HG03103 (cell line): ENCODE data around the gene NPLOC4.
"Not testable (repeated sequence)": the region's sequence is repeated elsewhere in the genome, so short reads cannot be mapped to it uniquely, and the experiment has no call there.

Source experiments
- ATAC-seq: cut with Tn5 transposase; IDR thresholded peaks from one replicate; pipeline ENCODE4 v1.9.1; 2021; ENCODE audit warnings: low read depth; ENCODE audit not compliant: unreplicated experiment

The NPLOC4 gene

DNA sequence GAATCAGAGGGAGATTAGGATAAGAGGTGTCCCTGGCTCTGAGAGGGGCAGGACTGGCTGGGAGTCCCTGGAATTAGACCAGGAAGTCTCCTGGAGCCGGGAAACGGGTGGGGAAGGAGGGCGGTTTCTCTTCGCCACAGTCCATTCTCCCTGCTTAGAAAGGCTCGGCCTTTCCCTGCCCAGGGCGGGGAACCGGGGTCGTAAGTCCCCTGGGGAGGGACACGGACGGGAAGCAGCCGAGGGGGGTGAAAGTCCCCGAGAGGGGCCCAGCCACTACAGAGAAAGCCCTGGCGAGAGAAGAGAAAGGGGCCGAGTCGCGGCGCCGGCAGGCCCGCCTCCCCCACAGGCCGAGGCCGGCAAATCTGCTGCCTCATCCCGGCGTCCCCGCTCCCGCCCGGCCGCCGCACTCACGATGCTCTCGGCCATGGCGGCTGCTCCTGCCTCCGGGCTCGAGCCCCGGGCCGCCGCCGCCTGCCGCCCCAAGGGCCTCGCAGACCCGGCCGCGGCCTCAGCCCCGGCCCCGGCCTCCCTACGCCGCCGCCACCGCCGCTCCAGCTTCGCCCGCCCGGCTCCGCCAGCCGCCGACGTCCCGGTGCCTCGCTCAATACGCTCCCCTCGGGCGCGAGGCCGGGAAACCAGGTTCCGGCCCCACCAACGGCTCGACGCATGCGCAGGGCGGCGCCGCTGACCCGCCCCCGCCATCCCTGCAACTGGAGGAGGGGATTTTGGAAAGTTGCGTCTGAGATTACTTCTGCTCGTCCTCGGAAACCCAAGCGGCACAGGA is at the start of gene NPLOC4, which contains the start of gene TSPAN10:
TSS of gene NPLOC4 (minus strand) at position 608 of the 784 bp plus-strand sequence. CDS start at position 426, 182 bp downstream.
TSS of gene TSPAN10 (plus strand) at position 692 of the 784 bp plus-strand sequence. CDS start 5,217 bp downstream, outside the sequence.
- peak; percentile 88 for ATAC-seq

DNA sequence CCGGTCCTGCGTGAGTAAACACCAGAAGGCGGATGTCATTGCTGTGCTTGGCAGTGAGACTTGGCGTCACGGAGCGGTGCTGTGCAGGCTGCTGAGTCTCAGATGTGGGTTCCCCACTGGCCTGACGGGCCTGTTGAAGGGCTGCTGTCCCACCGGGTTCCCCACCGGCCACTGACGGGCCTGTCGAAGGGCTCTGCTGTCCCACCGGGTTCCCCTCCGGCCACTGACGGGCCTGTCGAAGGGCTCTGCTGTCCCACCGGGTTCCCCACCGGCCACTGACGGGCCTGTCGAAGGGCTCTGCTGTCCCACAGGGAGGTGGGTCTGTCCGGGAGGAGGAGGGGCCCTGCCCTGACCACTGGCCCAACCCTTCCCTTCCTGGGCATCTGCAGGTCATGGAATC is 49.7 kb upstream of the NPLOC4 start:
- ATAC-seq: no peak

DNA sequence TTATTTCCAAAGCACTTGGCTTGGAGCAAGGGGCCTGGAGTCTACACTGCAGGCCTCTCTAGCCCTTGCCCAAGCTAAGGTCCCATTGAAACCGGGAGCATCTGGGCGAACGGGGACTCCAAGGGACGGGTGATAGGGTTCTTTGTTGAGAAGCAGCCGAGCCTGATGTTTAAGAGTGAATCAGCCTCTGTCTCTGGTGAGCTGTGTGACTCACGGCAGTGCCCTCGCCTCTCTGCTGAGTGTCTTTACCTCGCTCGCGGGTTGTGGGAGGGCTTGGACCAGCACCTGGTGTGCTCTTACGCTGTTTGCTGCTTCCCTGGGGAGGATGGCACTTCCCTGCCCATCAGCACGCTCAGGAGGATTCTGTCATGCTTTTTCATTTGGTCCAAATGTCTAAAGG is 48.2 kb upstream of the NPLOC4 start:
- no peak for ATAC-seq

- no peak for ATAC-seq
Observed at GRCh38 chr17:81684442-81684911, 47.6 kb upstream of the NPLOC4 start.

DNA sequence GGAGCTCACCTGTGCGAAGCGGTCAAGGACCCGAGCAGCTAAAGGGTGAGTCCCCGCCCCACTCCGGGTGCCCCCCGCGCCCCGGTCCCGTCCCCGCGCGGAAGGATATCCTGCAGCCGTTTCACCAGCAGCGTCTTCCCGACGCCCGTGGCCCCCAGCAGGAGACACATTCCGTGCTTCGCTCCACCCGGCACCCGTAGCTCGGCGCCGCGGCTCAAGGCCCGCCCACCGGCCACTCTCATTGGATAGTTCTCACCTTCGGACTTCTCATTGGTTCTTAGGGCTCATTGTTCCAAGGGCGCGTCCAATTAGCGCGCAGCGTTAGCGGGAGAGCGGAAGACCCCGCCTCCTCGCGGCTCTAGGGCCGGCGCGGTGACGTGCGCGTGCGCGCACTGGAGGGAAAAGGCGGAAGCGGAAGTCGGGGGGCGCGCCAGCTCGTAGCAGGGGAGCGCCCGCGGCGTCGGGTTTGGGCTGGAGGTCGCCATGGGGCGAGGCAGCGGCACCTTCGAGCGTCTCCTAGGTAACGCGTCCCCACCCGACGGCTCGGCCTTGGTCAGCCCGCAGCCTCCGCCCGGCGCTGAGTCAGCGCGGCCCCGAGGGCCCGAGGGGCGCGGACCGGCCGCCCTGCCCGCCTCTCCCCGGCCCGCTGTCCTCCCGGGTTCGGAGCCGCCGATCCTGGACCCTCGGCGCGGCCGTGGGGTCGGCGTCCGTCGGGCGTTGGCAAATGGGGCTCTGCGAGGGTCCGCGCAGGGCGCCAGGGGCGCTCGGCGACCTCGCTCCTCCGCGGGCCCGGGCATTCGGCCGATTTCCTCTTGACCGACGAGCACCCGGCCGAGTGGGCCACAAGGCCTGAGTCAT is 46.9 kb upstream of the NPLOC4 start, which contains the start of the genes ARL16 and HGS:
TSS of gene ARL16 (minus strand) at position 214 of the 858 bp plus-strand sequence. CDS start at position 170, 44 bp downstream.
TSS of gene HGS (plus strand) at position 428 of the 858 bp plus-strand sequence. CDS start at position 484, 56 bp downstream.
- peak; percentile 92 for ATAC-seq

GRCh38 chr17:81683208-81683583 is 46.3 kb upstream of the NPLOC4 start:
- ATAC-seq: peak; percentile 17

DNA sequence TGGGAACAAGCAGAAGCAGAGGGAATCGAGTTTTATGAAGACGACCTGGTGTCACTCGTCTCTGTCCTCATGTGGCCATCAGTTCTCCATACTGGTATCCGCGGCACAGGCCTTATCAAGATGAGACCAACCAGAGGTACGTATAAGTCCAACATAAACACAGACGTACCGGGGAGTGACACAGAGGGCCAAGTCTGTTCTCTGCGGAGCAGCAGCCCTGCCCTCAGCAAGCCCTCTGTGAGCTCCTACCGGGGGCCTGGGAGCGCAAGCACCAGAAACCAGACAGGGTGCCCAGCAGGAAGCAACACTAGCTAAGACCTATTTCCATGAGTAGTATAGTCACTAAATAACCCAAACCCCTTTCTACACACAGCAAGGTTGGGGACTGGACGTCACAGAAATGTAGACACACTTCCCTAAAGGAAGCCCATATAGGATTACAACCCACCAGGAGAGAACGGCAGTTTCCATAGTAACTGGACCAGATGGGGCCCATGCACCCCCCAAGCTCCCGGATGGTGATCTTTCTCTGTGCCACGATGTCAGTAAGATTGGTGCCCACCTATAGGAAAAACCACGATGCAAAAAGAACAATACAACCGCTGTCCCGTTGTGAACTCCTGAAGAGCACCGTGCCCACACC is 45.8 kb upstream of the NPLOC4 start:
- no peak for ATAC-seq

- ATAC-seq: no peak
Observed at GRCh38 chr17:81681672-81682071, 44.8 kb upstream of the NPLOC4 start.

- no peak for ATAC-seq
Observed at GRCh38 chr17:81680150-81680549, 43.2 kb upstream of the NPLOC4 start.

DNA sequence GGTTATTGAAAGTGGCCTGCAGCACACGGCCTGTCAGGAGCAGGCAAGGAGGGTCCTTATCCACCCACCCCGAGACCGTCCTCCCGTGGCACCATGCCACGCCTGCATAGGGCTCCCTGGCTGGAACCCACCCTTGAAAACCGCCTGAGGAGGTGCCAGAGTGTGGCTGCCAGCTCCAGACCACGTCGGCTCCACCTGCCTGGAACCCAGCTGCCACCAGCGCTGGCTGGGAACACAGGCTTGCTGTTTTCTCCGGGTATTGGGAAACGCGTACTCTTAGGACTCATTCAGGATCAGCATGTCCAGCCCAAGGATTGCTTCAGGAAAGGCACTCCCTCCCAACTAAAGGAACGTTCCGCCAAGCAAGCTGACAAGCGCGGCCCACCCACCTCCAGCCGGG is 40.0 kb upstream of the NPLOC4 start:
- ATAC-seq: no peak

DNA sequence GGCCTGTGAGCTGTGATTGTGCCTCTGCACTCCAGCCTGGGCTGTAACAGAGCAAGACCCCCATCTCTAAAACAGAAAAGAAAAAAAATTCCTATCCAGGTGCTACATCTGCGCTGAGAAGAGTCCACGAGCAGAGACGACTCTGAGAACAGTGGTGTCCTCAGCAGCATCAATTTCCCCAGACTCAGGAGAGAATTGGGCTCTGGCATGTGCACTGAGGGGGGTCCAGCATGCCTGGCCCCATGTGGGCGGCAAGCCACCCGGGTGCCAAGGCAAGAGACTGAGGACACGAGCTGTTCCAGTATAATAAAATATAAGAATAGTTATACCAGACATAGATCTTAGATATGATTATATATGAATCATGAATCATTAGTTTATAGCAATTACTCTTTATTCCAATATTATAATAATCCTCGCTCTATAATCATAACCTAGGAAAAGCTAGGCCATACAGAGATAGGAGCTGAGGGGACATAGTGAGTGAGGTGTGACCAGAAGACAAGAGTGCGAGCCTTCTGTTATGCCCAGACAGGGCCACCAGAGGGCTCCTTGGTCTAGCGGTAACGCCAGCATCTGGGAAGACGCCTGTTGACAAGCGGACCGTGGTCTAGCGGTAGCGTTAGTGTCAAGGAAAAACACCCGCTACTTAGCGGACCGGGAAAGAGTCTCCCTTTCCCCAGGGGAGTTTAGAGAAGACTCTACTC is 38.8 kb upstream of the NPLOC4 start:
- ATAC-seq: not testable (repeated sequence)

GRCh38 chr17:81673561-81674258 is 36.8 kb upstream of the NPLOC4 start:
- ATAC-seq: no peak

DNA sequence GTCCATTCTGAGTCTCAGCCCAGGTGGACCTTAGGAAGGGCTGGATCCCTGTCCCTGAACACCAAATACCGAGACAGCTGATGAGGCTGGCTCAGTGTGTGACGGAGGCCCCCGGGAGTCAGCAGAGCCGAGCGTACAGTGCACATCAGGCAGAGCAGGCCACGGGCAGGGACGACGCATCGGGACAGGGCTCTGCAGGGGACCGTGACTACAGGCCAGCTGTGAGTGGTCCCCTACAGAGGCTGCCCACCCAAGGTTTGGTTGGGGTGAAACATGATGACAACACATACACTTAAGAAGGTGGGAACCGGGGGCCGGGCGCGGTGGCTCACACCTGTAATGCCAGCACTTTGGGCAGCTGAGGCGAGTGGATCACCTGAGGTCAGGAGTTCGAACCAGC is 36.0 kb upstream of the NPLOC4 start:
- no peak for ATAC-seq

DNA sequence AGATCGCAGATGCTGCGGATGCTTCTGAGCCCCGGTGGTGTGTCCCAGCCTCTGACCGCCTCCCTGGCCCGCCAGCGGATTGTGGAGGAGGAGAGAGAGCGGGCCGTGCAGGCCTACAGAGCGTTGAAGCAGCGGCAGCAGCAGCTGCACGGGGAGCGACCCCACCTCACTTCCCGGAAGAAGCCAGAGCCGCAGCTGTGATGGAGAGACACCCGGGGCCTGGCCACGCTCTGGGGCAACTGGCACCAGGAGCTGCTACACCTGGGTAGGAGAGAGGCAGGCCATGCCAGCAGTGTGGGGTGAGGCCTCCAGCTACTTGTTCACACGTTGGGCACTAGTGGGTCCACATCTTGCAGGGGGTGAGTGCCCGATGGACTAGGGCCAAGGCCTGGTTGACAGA is 35.6 kb upstream of the NPLOC4 start:
- no peak for ATAC-seq

- ATAC-seq: no peak
Observed at GRCh38 chr17:81667754-81668153, 30.8 kb upstream of the NPLOC4 start.

DNA sequence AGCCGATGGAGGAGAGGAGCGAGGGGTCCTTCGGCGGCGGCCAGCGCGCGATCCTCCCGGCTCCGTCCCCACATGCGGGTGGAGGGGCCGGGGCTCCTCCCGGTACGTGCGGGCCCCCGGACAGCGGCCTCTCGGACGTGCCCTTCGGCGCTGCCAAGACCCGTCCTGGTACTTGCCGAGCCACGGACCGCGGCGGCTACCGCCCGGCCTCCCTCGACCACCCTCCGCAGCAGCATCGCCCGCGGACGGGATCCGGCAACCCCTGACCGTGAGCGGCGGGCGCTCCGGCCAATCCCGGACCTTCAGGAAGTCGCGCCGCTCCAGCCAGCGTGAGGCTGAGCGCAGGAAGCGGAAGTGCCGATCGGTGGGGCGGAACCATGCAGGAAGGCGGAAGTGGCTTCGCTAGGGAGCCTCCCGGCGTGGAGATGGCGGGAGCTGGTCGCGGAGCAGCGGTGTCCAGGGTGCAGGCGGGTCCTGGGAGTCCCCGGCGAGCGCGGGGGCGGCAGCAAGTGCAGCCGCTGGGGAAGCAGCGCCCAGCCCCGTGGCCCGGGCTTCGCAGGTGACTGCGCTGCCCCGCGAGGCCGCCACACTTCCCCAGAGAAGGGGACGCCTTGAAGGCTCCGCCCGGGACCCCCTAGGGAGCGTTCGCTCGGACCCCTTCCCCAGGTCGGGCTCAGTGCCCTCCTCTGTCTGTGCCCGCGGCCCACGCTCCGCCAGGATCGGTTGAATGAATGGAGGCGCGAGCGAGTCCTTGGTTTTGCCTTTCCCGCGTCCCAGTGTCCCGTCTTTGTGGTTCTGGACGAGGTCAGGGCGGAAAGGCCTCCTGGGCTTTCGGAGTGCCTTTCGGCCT is 29.7 kb upstream of the NPLOC4 start, which contains the start of the genes CCDC137 and OXLD1:
TSS of gene CCDC137 (plus strand) at position 396 of the 850 bp plus-strand sequence. CDS start at position 426, 30 bp downstream.
TSS of gene OXLD1 (minus strand) at position 264 of the 850 bp plus-strand sequence. CDS start at position 236, 28 bp downstream.
- peak; percentile 74 for ATAC-seq

DNA sequence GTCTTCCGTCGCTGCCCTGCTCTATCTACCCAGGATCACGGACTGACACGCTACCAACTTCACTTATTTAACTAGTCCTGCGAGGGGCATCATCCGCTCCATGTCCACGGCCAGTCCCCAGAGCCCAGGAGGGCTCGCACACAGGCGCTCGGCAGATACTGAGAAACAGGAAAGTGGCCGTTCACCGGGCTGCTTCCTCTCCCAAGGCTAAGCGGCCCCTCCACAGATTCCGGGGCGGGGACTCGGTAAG is 29.1 kb upstream of the NPLOC4 start:
- peak; percentile 3 for ATAC-seq
